Measurements from ENCODE around the gene RGS3.

GRCh38 chr9:113492343-113493202 lies 29.0 kb downstream of the RGS3 start:
- TF ChIP-seq CTCF (IDR thresholded peaks at IDR 0.05; ENCODE audit: low read depth, low read length) (no peak), EZH2phosphoT487 (IDR thresholded peaks at IDR 0.05; ENCODE audit: low read depth) (no peak)

Measured in OCI-LY3 (cell line).